ENCODE measurements around the gene CSNK2A2. TPM values are rescaled to one million over a fixed set of nuclear protein-coding genes. Genes with fewer than 3 reads are reported as not detected.

Gene CSNK2A2
- total RNA-seq, 1 donor from 2014 or later: 96.2 TPM

DNA sequence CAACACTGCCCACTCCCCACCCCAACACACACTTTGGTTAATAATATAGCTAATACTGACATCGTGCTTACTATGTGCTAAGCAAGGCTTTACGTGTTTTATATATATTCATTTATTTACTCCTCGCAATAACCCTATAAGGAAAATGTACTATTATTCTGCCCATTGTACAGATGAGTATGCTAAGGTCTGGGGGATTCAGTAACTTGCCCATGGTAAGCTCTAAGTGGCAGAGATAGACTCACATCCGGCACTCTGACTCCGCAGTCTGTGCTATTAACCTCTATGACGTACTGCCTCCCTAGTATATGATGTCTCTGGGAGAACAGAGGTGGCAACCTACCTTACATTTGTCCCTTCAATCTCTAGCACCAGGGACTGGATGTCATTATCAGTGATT lies 81.4 kb downstream of the CSNK2A2 start:
- H3K36me3 Mint-ChIP-seq (ENCODE audit: low read depth, unreplicated experiment): peaks cover 14% of the 10 kb centered on the region
- H3K79me2 ChIP-seq (ENCODE audit: insufficient read depth, low read length): peaks cover 52% of the 10 kb centered on the region

GRCh38 chr16:58116081-58116480 lies 81.8 kb downstream of the CSNK2A2 start:
- Mint-ChIP-seq H3K4me1 (ENCODE audit: low read depth, unreplicated experiment) (peaks cover 19% of the 10 kb centered on the region), H3K9me3 (ENCODE audit: unreplicated experiment) (no peaks in the 10 kb centered on the region), H3K27me3 (ENCODE audit: low read depth, unreplicated experiment) (no peaks in the 10 kb centered on the region), H3K27ac (ENCODE audit: unreplicated experiment) (no peak overlapping the region), H3K4me3 (ENCODE audit: unreplicated experiment) (no peak overlapping the region), H3K36me3 (ENCODE audit: low read depth, unreplicated experiment) (peaks cover 14% of the 10 kb centered on the region)
- Histone ChIP-seq H3K79me2 (ENCODE audit: insufficient read depth, low read length) (peaks cover 48% of the 10 kb centered on the region), H4K20me1 (ENCODE audit: insufficient read depth, low read length) (peaks cover 65% of the 10 kb centered on the region), H3K4me3 (ENCODE audit: insufficient read depth, low read depth, low read length) (no peak overlapping the region), H3K27ac (ENCODE audit: low read depth, low read length) (no peak overlapping the region), H2AFZ (ENCODE audit: low read depth, low read length) (no peak overlapping the region), H3K4me2 (ENCODE audit: low read length) (no peak overlapping the region), H3K9me3 (ENCODE audit: insufficient read depth, low read depth, low read length) (no peaks in the 10 kb centered on the region), H3K4me1 (ENCODE audit: insufficient read depth, low read length) (peaks cover 12% of the 10 kb centered on the region), H3K27me3 (ENCODE audit: insufficient read depth, low read length) (no peaks in the 10 kb centered on the region), H3K9ac (ENCODE audit: low read length) (no peak overlapping the region), H3K36me3 (ENCODE audit: insufficient read depth, low read length) (peaks cover 22% of the 10 kb centered on the region)
- FAIRE-seq (no peak), DNase-seq (ENCODE audit: low read depth) (no peak)
- TF ChIP-seq CTCF (IDR thresholded peaks at IDR 0.05; ENCODE audit: insufficient read depth, low read depth, low read length) (no peak), EZH2 (IDR thresholded peaks at IDR 0.05; ENCODE audit: insufficient read depth, low read length) (no peak)

More for the DNA sequence above, 81.4 kb downstream of the CSNK2A2 start:
- peaks cover 15% of the 10 kb centered on the region for H3K4me1 ChIP-seq (ENCODE audit: insufficient read depth, low read length)
- Mint-ChIP-seq H3K9me3 (ENCODE audit: unreplicated experiment) (no peaks in the 10 kb centered on the region), H3K27ac (ENCODE audit: unreplicated experiment) (no peak overlapping the region), H3K4me1 (ENCODE audit: low read depth, unreplicated experiment) (peaks cover 21% of the 10 kb centered on the region), H3K27me3 (ENCODE audit: low read depth, unreplicated experiment) (no peaks in the 10 kb centered on the region), H3K4me3 (ENCODE audit: unreplicated experiment) (no peak overlapping the region)
- no peak overlapping the region for H3K9ac ChIP-seq (ENCODE audit: low read length)
- DNase-seq (ENCODE audit: low read depth) (no peak), FAIRE-seq (no peak)
- H2AFZ ChIP-seq (ENCODE audit: low read depth, low read length): no peak overlapping the region
- H3K4me2 ChIP-seq (ENCODE audit: low read length): no peak overlapping the region
- H3K4me3 ChIP-seq (ENCODE audit: insufficient read depth, low read depth, low read length): no peak overlapping the region
- H4K20me1 ChIP-seq (ENCODE audit: insufficient read depth, low read length): peaks cover 69% of the 10 kb centered on the region
- H3K9me3 ChIP-seq (ENCODE audit: insufficient read depth, low read depth, low read length): no peaks in the 10 kb centered on the region
- peaks cover 22% of the 10 kb centered on the region for H3K36me3 ChIP-seq (ENCODE audit: insufficient read depth, low read length)
- no peak for TF ChIP-seq CTCF (IDR thresholded peaks at IDR 0.05; ENCODE audit: insufficient read depth, low read depth, low read length)
- no peak for TF ChIP-seq EZH2 (IDR thresholded peaks at IDR 0.05; ENCODE audit: insufficient read depth, low read length)
- no peaks in the 10 kb centered on the region for H3K27me3 ChIP-seq (ENCODE audit: insufficient read depth, low read length)
- H3K27ac ChIP-seq (ENCODE audit: low read depth, low read length): no peak overlapping the region

All from astrocyte (in vitro differentiated cells and primary cell).